Keratinocyte (primary cell): ENCODE results near the gene ASTE1.

Experiments
- EZH2 ChIP-seq: IDR thresholded peaks from one replicate; pipeline ENCODE4 v1.6.1; 2012; ENCODE audit warnings: inconsistent platforms, mild to moderate bottlenecking, low read length, moderate library complexity
- TF ChIP-seq, protein P1 (sequence below), 3 experiments: IDR thresholded peaks in 1 of 3; conservative IDR thresholded peaks in 1 of 3; optimal IDR thresholded peaks in 1 of 3; 2 replicates in 2 of 3; 3 replicates in 1 of 3; pipeline versions ENCODE3 to v1.5.1; 2011; ENCODE audit warnings: low read length in 3 of 3, mild to moderate bottlenecking in 3 of 3, moderate library complexity in 2 of 3, control low read depth in 1 of 3, inconsistent platforms in 1 of 3; ENCODE audit not compliant: insufficient read depth in 2 of 3; ENCODE audit errors: extremely low read depth in 1 of 3

DNA sequence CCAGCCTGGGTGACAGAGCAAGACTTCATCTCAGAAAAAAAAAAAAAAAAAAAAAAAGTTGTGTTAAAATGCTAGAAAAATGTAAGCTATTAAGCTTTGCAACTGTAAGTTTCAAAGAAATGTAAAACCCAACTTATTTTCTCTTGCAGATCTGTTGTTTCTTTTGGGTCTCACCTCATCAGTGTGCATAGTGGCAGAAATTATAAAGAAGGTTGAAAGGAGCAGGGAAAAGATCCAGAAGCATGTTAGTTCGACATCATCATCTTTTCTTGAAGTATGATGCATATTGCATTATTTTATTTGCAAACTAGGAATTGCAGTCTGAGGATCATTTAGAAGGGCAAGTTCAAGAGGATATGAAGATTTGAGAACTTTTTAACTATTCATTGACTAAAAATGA lies 25.6 kb downstream of the ASTE1 start:
- TF ChIP-seq EZH2 = no peak
- TF ChIP-seq, protein P1, sequence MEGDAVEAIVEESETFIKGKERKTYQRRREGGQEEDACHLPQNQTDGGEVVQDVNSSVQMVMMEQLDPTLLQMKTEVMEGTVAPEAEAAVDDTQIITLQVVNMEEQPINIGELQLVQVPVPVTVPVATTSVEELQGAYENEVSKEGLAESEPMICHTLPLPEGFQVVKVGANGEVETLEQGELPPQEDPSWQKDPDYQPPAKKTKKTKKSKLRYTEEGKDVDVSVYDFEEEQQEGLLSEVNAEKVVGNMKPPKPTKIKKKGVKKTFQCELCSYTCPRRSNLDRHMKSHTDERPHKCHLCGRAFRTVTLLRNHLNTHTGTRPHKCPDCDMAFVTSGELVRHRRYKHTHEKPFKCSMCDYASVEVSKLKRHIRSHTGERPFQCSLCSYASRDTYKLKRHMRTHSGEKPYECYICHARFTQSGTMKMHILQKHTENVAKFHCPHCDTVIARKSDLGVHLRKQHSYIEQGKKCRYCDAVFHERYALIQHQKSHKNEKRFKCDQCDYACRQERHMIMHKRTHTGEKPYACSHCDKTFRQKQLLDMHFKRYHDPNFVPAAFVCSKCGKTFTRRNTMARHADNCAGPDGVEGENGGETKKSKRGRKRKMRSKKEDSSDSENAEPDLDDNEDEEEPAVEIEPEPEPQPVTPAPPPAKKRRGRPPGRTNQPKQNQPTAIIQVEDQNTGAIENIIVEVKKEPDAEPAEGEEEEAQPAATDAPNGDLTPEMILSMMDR (optimal IDR thresholded peaks at IDR 0.05 in 1 of 3, IDR thresholded peaks at IDR 0.05 in 1 of 3, conservative IDR thresholded peaks at IDR 0.05 in 1 of 3; ENCODE audit: extremely low read depth in 1 of 3, insufficient read depth in 2 of 3, low read length in 3 of 3) = no peak
